HCT116 (cell line): ENCODE data around the gene GALNT16. TPM values are rescaled to one million over a fixed set of nuclear protein-coding genes. Genes with fewer than 3 reads are reported as not detected.

Experiments used
- ATAC-seq: fragments of 200-7000 bp; cut with Tn5 transposase; 2 replicates; pipeline ENCODE4 v1.9.1; 2020; ENCODE audit warnings: mild to moderate bottlenecking, moderate library complexity
- BruUV-seq: library from RNA; stranded (reverse); fragments of 400-500 nt; replicated peaks from 2 replicates; lab custom pipeline; 2021; lab: Mats Ljungman, UMichigan
- CTCF ChIA-PET: fragments of 300-600 bp; sonication (Branson Sonifier 250); formaldehyde crosslinking; loops from one replicate; lab custom pipeline; 2021; ENCODE audit warnings: antibody characterized with exemption; lab: Charles Lee
- POLR2A ChIA-PET: fragments of 300-600, 350-600 bp; sonication (Branson Sonifier 250); formaldehyde crosslinking; loops from one replicate; lab custom pipeline; 2021; ENCODE audit warnings: antibody characterized with exemption; lab: Charles Lee
- RAD21 ChIA-PET, 2 experiments: fragments of 300-600 bp; sonication (Branson Sonifier 250); formaldehyde crosslinking; loops; one replicate each; lab custom pipeline; 2023; ENCODE audit warnings: low total read pairs in 2 of 2; ENCODE audit not compliant: uncharacterized antibody in 2 of 2, unreplicated experiment in 2 of 2, low non-redundant PET in 1 of 2; lab: Charles Lee
- DNase-seq: peaks from one replicate; pipeline ENCODE4 v3.0.0-alpha.2; 2010; ENCODE audit warnings: low read depth, low spot score
- H2AFZ ChIP-seq: fragments of 200-600 bp; shearing (Covaris generic), sonication (generic); 2 replicates; pipeline ENCODE4 v1.6.1; 2017; ENCODE audit warnings: low read depth, mixed run types, mixed read lengths, antibody characterized with exemption, low read length; ENCODE audit not compliant: poor library complexity, severe bottlenecking
- H3K27ac ChIP-seq: 2 replicates; pipeline ENCODE4 v1.5.1; 2012; ENCODE audit warnings: low read depth, low read length
- H3K27me3 ChIP-seq: fragments of 200-600 bp; sonication (generic); 2 replicates; pipeline ENCODE4 v1.6.1; 2016; ENCODE audit warnings: mixed run types, low read length, mixed read lengths; ENCODE audit not compliant: insufficient read depth
- H3K36me3 ChIP-seq, 2 experiments: fragments of 200-500 bp in 1 of 2; fragments of 200-600 bp in 1 of 2; sonication (Bioruptor generic) in 1 of 2; sonication (generic) in 1 of 2; 2 replicates each; pipeline versions ENCODE4 v1.5.1 to v1.6.1; 2014 to 2016; ENCODE audit warnings: low read length in 2 of 2, inconsistent platforms in 1 of 2, mixed read lengths in 1 of 2, mixed run types in 1 of 2; ENCODE audit not compliant: insufficient read depth in 2 of 2, control insufficient read depth in 1 of 2
- H3K4me1 ChIP-seq, 2 experiments: fragments of 200-600 bp in 1 of 2; sonication (generic) in 1 of 2; 2 replicates each; pipeline versions ENCODE4 v1.5.1 to v1.6.1; 2012 to 2017; ENCODE audit warnings: low read length in 2 of 2, inconsistent platforms in 1 of 2, mild to moderate bottlenecking in 1 of 2, mixed read lengths in 1 of 2, mixed run types in 1 of 2, moderate library complexity in 1 of 2; ENCODE audit not compliant: insufficient read depth in 2 of 2, control insufficient read depth in 1 of 2
- H3K4me2 ChIP-seq: fragments of 200-600 bp; sonication (generic); 2 replicates; pipeline ENCODE4 v1.6.1; 2017; ENCODE audit warnings: mixed run types, low read length, mixed read lengths
- H3K4me3 ChIP-seq, 2 experiments: fragments of 200-600 bp in 1 of 2; sonication (generic) in 1 of 2; replicated peaks in 1 of 2; 2 replicates each; pipeline ENCODE4 v1.5.1; 2011 to 2016; ENCODE audit warnings: low read length in 2 of 2, control low read depth in 1 of 2, low read depth in 1 of 2, mild to moderate bottlenecking in 1 of 2, mixed read lengths in 1 of 2, mixed run types in 1 of 2
- H3K79me2 ChIP-seq: fragments of 200-600 bp; sonication (generic); 2 replicates; pipeline ENCODE4 v1.6.1; 2017; ENCODE audit warnings: mild to moderate bottlenecking, mixed run types, low read length, moderate library complexity, mixed read lengths; ENCODE audit not compliant: insufficient read depth
- H3K9ac ChIP-seq: fragments of 200-600 bp; sonication (generic); 2 replicates; pipeline ENCODE4 v1.6.1; 2016; ENCODE audit warnings: low read length, mixed read lengths
- H3K9me2 ChIP-seq: fragments of 200-600 bp; sonication (generic), shearing (Covaris generic); 2 replicates; pipeline ENCODE4 v1.6.1; 2017; ENCODE audit warnings: mixed run types, mild to moderate bottlenecking, moderate library complexity; ENCODE audit not compliant: insufficient read depth
- H3K9me3 ChIP-seq, 2 experiments: fragments of 200-500 bp in 1 of 2; fragments of 200-600 bp in 1 of 2; sonication (Bioruptor generic) in 1 of 2; sonication (generic) in 1 of 2; 2 replicates each; pipeline ENCODE4 v1.6.1; 2014 to 2017; ENCODE audit warnings: low read length in 2 of 2, mixed read lengths in 2 of 2, inconsistent platforms in 1 of 2, low read depth in 1 of 2, mild to moderate bottlenecking in 1 of 2, mixed run types in 1 of 2, moderate library complexity in 1 of 2; ENCODE audit not compliant: control insufficient read depth in 1 of 2, insufficient read depth in 1 of 2
- H4K20me1 ChIP-seq: fragments of 200-600 bp; sonication (generic), shearing (Covaris generic); 2 replicates; pipeline ENCODE4 v1.6.1; 2017; ENCODE audit warnings: mixed run types, mild to moderate bottlenecking, moderate library complexity; ENCODE audit not compliant: insufficient read depth
- ATF3 ChIP-seq: IDR thresholded peaks from 2 replicates; pipeline ENCODE4 v1.6.1; 2012
- CBX3 ChIP-seq: IDR thresholded peaks from 2 replicates; pipeline ENCODE4 v1.6.1; 2012; ENCODE audit warnings: low read depth
- CEBPB ChIP-seq: IDR thresholded peaks from 2 replicates; pipeline ENCODE4 v1.6.1; 2012; ENCODE audit warnings: low read depth
- EGR1 ChIP-seq: IDR thresholded peaks from 2 replicates; pipeline ENCODE4 v1.6.1; 2012; ENCODE audit warnings: low read depth
- ELF1 ChIP-seq: IDR thresholded peaks from 2 replicates; pipeline ENCODE4 v1.6.1; 2012; ENCODE audit warnings: low read depth, borderline replicate concordance
- MAX ChIP-seq: IDR thresholded peaks from 2 replicates; pipeline ENCODE4 v1.6.1; 2012
- POLR2A ChIP-seq: IDR thresholded peaks from 2 replicates; pipeline ENCODE4 v1.7.0; 2011; ENCODE audit warnings: borderline replicate concordance; ENCODE audit not compliant: insufficient read depth, insufficient read length; ENCODE audit errors: extremely low read depth
- POLR2AphosphoS5 ChIP-seq: IDR thresholded peaks from 2 replicates; pipeline ENCODE4 v1.6.1; 2011; ENCODE audit warnings: mild to moderate bottlenecking, low read depth, low read length, moderate library complexity
- REST ChIP-seq: IDR thresholded peaks from 2 replicates; pipeline ENCODE4 v1.6.1; 2012; ENCODE audit warnings: low read depth
- SP1 ChIP-seq: IDR thresholded peaks from 2 replicates; pipeline ENCODE4 v1.6.1; 2012; ENCODE audit warnings: low read depth
- SRF ChIP-seq: IDR thresholded peaks from 2 replicates; pipeline ENCODE4 v1.6.1; 2012; ENCODE audit warnings: low read depth
- YY1 ChIP-seq: IDR thresholded peaks from 2 replicates; pipeline ENCODE4 v1.6.1; 2011; ENCODE audit warnings: low read length, low read depth, moderate library complexity, mild to moderate bottlenecking; ENCODE audit not compliant: insufficient replicate concordance; ENCODE audit errors: extremely low read depth
- ZBTB33 ChIP-seq: IDR thresholded peaks from 2 replicates; pipeline ENCODE4 v1.6.1; 2011; ENCODE audit warnings: mild to moderate bottlenecking, low read length, moderate library complexity; ENCODE audit not compliant: insufficient replicate concordance; ENCODE audit errors: extremely low read depth
- ZFX ChIP-seq: fragments of 450-650 bp; IDR thresholded peaks from 2 replicates; pipeline ENCODE4 v1.6.1; 2017
- ZNF274 ChIP-seq: fragments of 200-500 bp; sonication (Bioruptor generic); IDR thresholded peaks from 2 replicates; pipeline ENCODE4 v1.6.1; 2014; ENCODE audit warnings: mild to moderate bottlenecking, low read depth, low read length, inconsistent platforms
- intact Hi-C: fragments of 100-400 bp; cut with micrococcal nuclease; formaldehyde crosslinking; loops from 2 replicates; pipeline ENCODE4 v1.10.0; 2022
- total RNA-seq: library from RNA; stranded (reverse); gene quantifications from one replicate; pipeline ENCODE4 v1.2.1, GENCODE V29; 2021; ENCODE audit not compliant: unreplicated experiment

GALNT16 gene
- total RNA-seq, 1 experiment from 2014 or later, result 0.32 TPM

- Histone ChIP-seq H2AFZ (no peak overlapping the region), H3K9me3 (no peaks in the 10 kb centered on the region), H3K79me2 (no peaks in the 10 kb centered on the region), H3K27me3 (peaks cover 8% of the 10 kb centered on the region; the same call in 1 of the 2 replicates), H3K4me1 (no peaks in the 10 kb centered on the region), H3K4me2 (no peak overlapping the region), H3K27ac (no peak overlapping the region), H4K20me1 (no peaks in the 10 kb centered on the region), H3K36me3 (no peaks in the 10 kb centered on the region), H3K9ac (no peak overlapping the region), H3K9me2 (no peaks in the 10 kb centered on the region), H3K4me3 (no peak overlapping the region)
- RAD21 ChIA-PET, result no interaction called here
- no peak for ATAC-seq
- DNase-seq, result no peak
- TF ChIP-seq CBX3, result no peak
- CTCF ChIA-PET, result no interaction called here
- intact Hi-C loops, result no loop called here
- POLR2A ChIA-PET, result no interaction called here
- no TSS peak for BruUV-seq
Observed at GRCh38 chr14:69266572-69267345, 6.8 kb downstream of the GALNT16 start.

GRCh38 chr14:69267492-69267891 lies 7.5 kb downstream of the GALNT16 start:
- Histone ChIP-seq H2AFZ (no peak overlapping the region), H3K27me3 (0 out of 2 replicates have a peak, but pooled peaks cover 3% of the 10 kb centered on the region), H3K79me2 (no peaks in the 10 kb centered on the region), H3K9me3 (no peaks in the 10 kb centered on the region), H3K4me2 (no peak overlapping the region), H3K4me1 (no peaks in the 10 kb centered on the region), H4K20me1 (no peaks in the 10 kb centered on the region), H3K36me3 (no peaks in the 10 kb centered on the region), H3K27ac (no peak overlapping the region), H3K9ac (no peak overlapping the region), H3K9me2 (no peaks in the 10 kb centered on the region), H3K4me3 (no peak overlapping the region)
- CTCF ChIA-PET, result no interaction called here
- DNase-seq (no peak), ATAC-seq (no peak)
- POLR2A ChIA-PET, result no interaction called here
- RAD21 ChIA-PET, result no interaction called here
- intact Hi-C loops, result no loop called here
- BruUV-seq, result no TSS peak
- TF ChIP-seq POLR2AphosphoS5, result no peak
- TF ChIP-seq ZBTB33, result no peak
- TF ChIP-seq SP1, result no peak
- no peak for TF ChIP-seq SRF
- TF ChIP-seq MAX, result no peak
- TF ChIP-seq ZFX, result no peak
- no peak for TF ChIP-seq ZNF274
- TF ChIP-seq POLR2A, result no peak
- TF ChIP-seq ELF1, result no peak
- no peak for TF ChIP-seq CEBPB
- TF ChIP-seq ATF3, result no peak
- TF ChIP-seq REST, result no peak
- TF ChIP-seq EGR1, result no peak
- no peak for TF ChIP-seq YY1
